Heart left ventricle (tissue), 16 donors: Measurements from ENCODE around the gene RGS6. TPM values are rescaled to one million over a fixed set of nuclear protein-coding genes. Genes with fewer than 3 reads are reported as not detected.
A peak's percentile ranks its signal among the peaks of the same experiment; 100 is the strongest.

Experiments used
- ATAC-seq, 4 donors: fragments of 200-7000 bp; cut with Tn5 transposase; one replicate each; pipeline ENCODE4 v1.9.1; 2020 to 2022; ENCODE audit warnings: moderate library complexity in 4 of 4, mild to moderate bottlenecking in 3 of 4, moderate number of reproducible peaks in 1 of 4
- DNase-seq, 5 donors: peaks; one replicate each; pipeline ENCODE4 v3.0.0-alpha.2; 2020
- H3K27ac ChIP-seq, 12 donors: fragments of 200-600 bp; sonication (generic) in 4 of 12; one replicate each; pipeline versions ENCODE4 v1.5.0 to v1.8.0; 2016 to 2022; ENCODE audit warnings: mild to moderate bottlenecking in 2 of 12
- H3K27me3 ChIP-seq, 9 donors: fragments of 200-600 bp; sonication (generic) in 2 of 9; one replicate each; pipeline versions ENCODE4 v1.5.1 to v1.8.0; 2016 to 2022; ENCODE audit warnings: mild to moderate bottlenecking in 3 of 9
- H3K36me3 ChIP-seq, 9 donors: fragments of 200-600 bp; sonication (generic) in 2 of 9; one replicate each; pipeline versions ENCODE4 v1.5.0 to v1.8.0; 2018 to 2022; ENCODE audit warnings: mild to moderate bottlenecking in 2 of 9
- H3K4me1 ChIP-seq, 12 donors: fragments of 200-600 bp; sonication (generic) in 4 of 12; one replicate each; pipeline versions ENCODE4 v1.5.0 to v1.8.0; 2016 to 2022; ENCODE audit warnings: mild to moderate bottlenecking in 3 of 12
- H3K4me3 ChIP-seq, 12 donors: fragments of 200-600 bp; sonication (generic) in 4 of 12; one replicate each; pipeline versions ENCODE4 v1.5.0 to v1.8.0; 2017 to 2022; ENCODE audit warnings: mild to moderate bottlenecking in 9 of 12, moderate library complexity in 4 of 12
- H3K9me3 ChIP-seq, 12 donors: fragments of 200-600 bp; sonication (generic) in 4 of 12; one replicate each; pipeline versions ENCODE4 v1.5.0 to v1.8.0; 2016 to 2022; ENCODE audit warnings: mild to moderate bottlenecking in 1 of 12
- CTCF ChIP-seq, 12 donors: fragments of 200-600 bp; sonication (generic) in 4 of 12; IDR thresholded peaks; one replicate each; pipeline versions ENCODE4 v1.5.0 to v1.8.0; 2018 to 2022; ENCODE audit warnings: antibody characterized with exemption in 12 of 12, mild to moderate bottlenecking in 5 of 12
- POLR2A ChIP-seq, 2 donors: fragments of 450-650 bp; IDR thresholded peaks; one replicate each; pipeline ENCODE4 v1.6.1; 2017; ENCODE audit warnings: antibody characterized with exemption in 2 of 2, mild to moderate bottlenecking in 2 of 2, moderate library complexity in 2 of 2
- WGBS, 4 donors: extraction: QIAGEN DNeasy Blood & Tissue Kit in 2 of 4; methylation state at CpG; one replicate each; pipeline versions ENCODE4 v1.1.5 to v1.1.7; 2013 to 2018; 5-methylcytosine and 5-hydroxymethylcytosine counted together
- intact Hi-C, 10 donors: fragments of 100-400 bp; cut with DNase I; formaldehyde crosslinking; loops; one replicate each; pipeline versions ENCODE4 v1.11.1 to v1.14.2; 2022
- polyA plus RNA-seq, 2 donors: library from polyadenylated mRNA; stranded (reverse); fragments of 200-250 nt; gene quantifications; one replicate each; pipeline ENCODE4 v1.2.3, GENCODE V29; 2013
- total RNA-seq, 9 donors: library from RNA; depleted of rRNA in 2 of 9; stranded (reverse); fragments of >200 nt in 2 of 9; fragmentation: NEBNext Ultra II Directional in 3 of 9; extraction: Animal tissue kit (Norgen Biotek cat#: 25700) in 3 of 9; gene quantifications; one replicate each; pipeline versions ENCODE4 v1.1.0 to v1.2.4, GENCODE V29; 2016 to 2023
- donor health status: ischemic (EF 13 %, LVEDD 7.1; RV severe dilation, severe dysfunction).
- donor health status: healthy with polysubstance abuse.
- donor health status: DM: no; HTN: yes; CAD: no.
- donor health status: DM: no; HTN: no; CAD: no.
- donor health status: ischemic (EF 25% LVEDD 6.9; RV normal size, moderate dysfunction).
- donor health status: ischemic (EF 25% LVEDD 5.7; RV mildly dilated, moderate dysfunction).
- donor health status: healthy.
- donor health status: DM: yes; HTN: yes; CAD: no.
- donor health status: ischemic (EF 35%, LVEDD 5.7; RV mildly dilated, moderate dysfunction).
- donor health status: nonischemic (EF 11% LVEDD 7.7; RV severe dilation, severe dysfunction).
- donor health status: DM: yes; HTN: yes; CAD: no.
- donor health status: PGD.
- donor health status: ischemic (EF 29% LVEDD 5.4; RV normal size, mild dysfunction).
- donor health status: nonischemic (EF 23%, LVEDD 6.1; RV moderate dilation, normal function).

The RGS6 gene
- total and polyA plus RNA-seq, 11 donors = 1.3 to 25.4 (median 15.1) TPM

DNA sequence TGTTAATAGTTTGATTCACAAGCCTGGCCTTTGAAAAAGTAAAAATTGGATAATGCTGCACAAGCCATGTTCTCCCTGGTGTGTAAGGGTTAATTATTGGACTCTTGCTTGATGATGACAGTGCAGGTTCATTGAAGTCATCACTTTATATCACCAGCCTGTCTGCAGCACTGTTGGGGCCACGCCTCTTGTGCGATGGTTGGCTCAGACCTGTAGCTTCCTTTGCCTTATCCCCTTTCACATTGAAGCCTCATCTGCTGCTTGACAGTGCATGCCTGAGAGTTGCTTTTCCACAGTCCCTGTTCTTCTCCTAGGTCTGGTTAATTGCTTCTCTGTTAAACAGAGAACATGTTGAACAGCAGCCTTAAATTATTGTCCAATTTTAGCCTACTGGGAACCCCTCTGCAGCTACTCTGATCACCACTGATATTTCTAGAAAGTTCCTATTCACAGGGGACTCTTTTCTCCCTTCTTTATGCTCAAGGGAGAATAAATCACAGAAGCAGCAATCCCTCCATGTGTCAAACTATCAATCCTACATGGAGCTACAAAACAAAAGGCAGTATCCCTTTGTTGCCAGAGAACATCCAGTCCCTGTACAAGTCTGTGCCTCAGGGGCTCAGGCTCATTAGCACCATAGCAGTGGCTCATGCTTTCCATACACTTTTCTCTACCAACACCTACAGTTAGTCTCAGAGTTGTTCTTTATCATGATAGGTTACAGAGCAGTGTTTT lies 322.1 kb downstream of the RGS6 start:
- Histone ChIP-seq H3K27me3 (no peaks in the 10 kb centered on the region), H3K36me3 (no peaks in the 10 kb centered on the region), H3K4me3 (no peak overlapping the region), H3K9me3 (peaks cover 0 to 10% (median 0%) of the 10 kb centered on the region in 12 donors), H3K4me1 (peaks cover 0 to 12% (median 2%) of the 10 kb centered on the region in 12 donors), H3K27ac (no peak overlapping the region)
- DNase-seq = no peak
- 31 to 60% (median 47%) methylated on average over 2 of the region's 2 CpGs for WGBS, 4 donors
- ATAC-seq = peak in 3 of 4 donors; percentile 45 to 77 (median 72)
- TF ChIP-seq CTCF (IDR thresholded peaks at IDR 0.05) (no peak), POLR2A (IDR thresholded peaks at IDR 0.05) (no peak)
- intact Hi-C loops = no loop called here

GRCh38 chr14:72254937-72255472 lies 322.8 kb downstream of the RGS6 start:
- ATAC-seq (peak in 1 of 4 donors; percentile 13), DNase-seq (no peak)
- intact Hi-C loops = no loop called here
- 78 to 86% (median 81%) methylated on average over 4 of the region's 4 CpGs for WGBS, 4 donors
- Histone ChIP-seq H3K4me3 (no peak overlapping the region), H3K27me3 (no peaks in the 10 kb centered on the region), H3K36me3 (no peaks in the 10 kb centered on the region), H3K27ac (no peak overlapping the region), H3K9me3 (peaks cover 0 to 10% (median 0%) of the 10 kb centered on the region in 12 donors), H3K4me1 (peaks cover 0 to 12% (median 2%) of the 10 kb centered on the region in 12 donors)
- no peak for TF ChIP-seq CTCF (IDR thresholded peaks at IDR 0.05)
- no peak for TF ChIP-seq POLR2A (IDR thresholded peaks at IDR 0.05)

DNA sequence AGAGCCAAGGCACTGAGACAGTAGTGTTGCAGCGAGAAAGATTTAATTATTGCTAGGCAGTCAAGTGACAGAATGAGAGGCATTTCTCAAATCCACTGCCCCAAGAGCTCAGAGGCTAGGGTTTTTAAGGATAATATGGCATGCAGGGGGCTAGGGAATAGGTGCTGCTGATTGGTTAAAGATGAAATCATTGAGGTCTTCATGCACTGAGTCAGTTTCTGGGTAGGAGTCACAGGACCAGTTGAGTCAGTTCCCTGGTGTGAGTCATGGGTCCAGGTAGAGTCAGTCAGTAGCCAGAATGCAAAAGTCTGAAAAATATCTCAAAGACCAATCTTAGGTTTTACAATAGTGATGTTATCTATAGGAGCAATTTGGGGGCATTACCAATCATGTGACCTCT lies 323.8 kb downstream of the RGS6 start:
- Histone ChIP-seq H3K9me3 (peaks cover 0 to 10% (median 0%) of the 10 kb centered on the region in 12 donors), H3K36me3 (no peaks in the 10 kb centered on the region), H3K4me1 (peaks cover 0 to 12% (median 2%) of the 10 kb centered on the region in 12 donors), H3K27me3 (no peaks in the 10 kb centered on the region), H3K27ac (no peak overlapping the region), H3K4me3 (no peak overlapping the region)
- WGBS, 4 donors = 94 to 98% (median 97%) methylated on average over 1 of the region's 1 CpG
- intact Hi-C loops = no loop called here
- TF ChIP-seq CTCF (IDR thresholded peaks at IDR 0.05) (no peak), POLR2A (IDR thresholded peaks at IDR 0.05) (no peak)
- DNase-seq = no peak
- ATAC-seq = no peak

GRCh38 chr14:72261068-72261467 lies 328.8 kb downstream of the RGS6 start:
- Histone ChIP-seq H3K36me3 (no peaks in the 10 kb centered on the region), H3K4me1 (peaks cover 0 to 4% (median 0%) of the 10 kb centered on the region in 12 donors), H3K4me3 (no peak overlapping the region), H3K27me3 (no peaks in the 10 kb centered on the region), H3K27ac (no peak overlapping the region), H3K9me3 (peaks cover 0 to 7% (median 0%) of the 10 kb centered on the region in 12 donors)
- ATAC-seq (no peak), DNase-seq (no peak)
- intact Hi-C loops = no loop called here
- WGBS, 4 donors = 69 to 92% (median 79%) methylated on average over 4 of the region's 4 CpGs
- no peak for TF ChIP-seq CTCF (IDR thresholded peaks at IDR 0.05)
- no peak for TF ChIP-seq POLR2A (IDR thresholded peaks at IDR 0.05)
